Lung (tissue), 12 donors: ENCODE results near the gene ZNF526. TPM values are rescaled to one million over a fixed set of nuclear protein-coding genes. Genes with fewer than 3 reads are reported as not detected.

ENCODE experiments used
- ATAC-seq: fragments of 200-7000 bp; cut with Tn5 transposase; one replicate; pipeline ENCODE4 v1.9.1; 2020; ENCODE audit warnings: moderate number of reproducible peaks; ENCODE audit not compliant: insufficient read depth, low FRiP score
- DNase-seq, 3 donors: peaks; one replicate each; pipeline ENCODE4 v3.0.0-alpha.2; 2013 to 2017
- H3K27ac ChIP-seq, 2 donors: one replicate each; pipeline ENCODE4 v1.5.1; 2013; ENCODE audit warnings: mild to moderate bottlenecking in 2 of 2, moderate library complexity in 2 of 2, control low read depth in 1 of 2, inconsistent platforms in 1 of 2, low read depth in 1 of 2, low read length in 1 of 2
- H3K27me3 ChIP-seq, 3 donors: one replicate each; pipeline ENCODE4 v1.5.1; 2013; ENCODE audit warnings: low read length in 2 of 3; ENCODE audit not compliant: control insufficient read depth in 3 of 3, insufficient read depth in 3 of 3
- H3K36me3 ChIP-seq, 4 donors: one replicate each; pipeline ENCODE4 v1.5.1; 2013; ENCODE audit warnings: low read length in 4 of 4, mild to moderate bottlenecking in 1 of 4, moderate library complexity in 1 of 4; ENCODE audit not compliant: control insufficient read depth in 4 of 4, insufficient read depth in 4 of 4
- H3K4me1 ChIP-seq, 5 donors: one replicate each; pipeline ENCODE4 v1.5.1; 2013; ENCODE audit warnings: low read length in 5 of 5, mild to moderate bottlenecking in 2 of 5, moderate library complexity in 1 of 5; ENCODE audit not compliant: control insufficient read depth in 5 of 5, insufficient read depth in 5 of 5
- H3K4me3 ChIP-seq: one replicate; pipeline ENCODE4 v1.5.1; 2013; ENCODE audit warnings: mild to moderate bottlenecking, control low read depth, moderate library complexity
- H3K9ac ChIP-seq, 2 donors: one replicate each; pipeline ENCODE4 v1.5.1; 2013; ENCODE audit warnings: low read length in 2 of 2, control low read depth in 1 of 2; ENCODE audit not compliant: insufficient read depth in 1 of 2
- H3K9me3 ChIP-seq, 4 donors: one replicate each; pipeline ENCODE4 v1.5.1; 2013; ENCODE audit warnings: low read length in 3 of 4, mild to moderate bottlenecking in 1 of 4, moderate library complexity in 1 of 4; ENCODE audit not compliant: control insufficient read depth in 4 of 4, insufficient read depth in 3 of 4
- CTCF ChIP-seq: IDR thresholded peaks from 2 replicates; pipeline ENCODE4 v1.5.1; 2012; ENCODE audit warnings: mild to moderate bottlenecking; ENCODE audit errors: control extremely low read depth, extremely low read depth
- WGBS, 2 donors: extraction: QIAGEN DNeasy Blood & Tissue Kit; methylation state at CpG; one replicate each; pipeline ENCODE4 v1.1.7; 2013; 5-methylcytosine and 5-hydroxymethylcytosine counted together
- polyA plus RNA-seq, 2 donors: library from polyadenylated mRNA; stranded (reverse); fragments of 200-250 nt; gene quantifications; one replicate each; pipeline ENCODE4 v1.2.1, GENCODE V29; 2013
- total RNA-seq, 2 donors: library from RNA; depleted of rRNA in 1 of 2; stranded (reverse); fragments of >200 nt in 1 of 2; gene quantifications; one replicate each; pipeline ENCODE4 v1.2.1, GENCODE V29; 2014 to 2021
- donor health status: control.
- donor health status: control.
- donor health status: Bipolar disorder and iron deficiency.
- donor health status: healthy.
- donor health status: DM: yes; HTN: yes; CAD: no.

The ZNF526 gene
- total and polyA plus RNA-seq, 4 donors: 4.6 to 14.4 (median 5.4) TPM

GRCh38 chr19:42247640-42248199, 27.6 kb downstream of the ZNF526 start:
- Histone ChIP-seq H3K9me3 (no peaks in the 10 kb centered on the region), H3K9ac (no peak overlapping the region), H3K4me3 (no peak overlapping the region), H3K36me3 (peaks cover 7 to 19% (median 16%) of the 10 kb centered on the region in 4 donors), H3K27me3 (no peaks in the 10 kb centered on the region), H3K27ac (no peak overlapping the region), H3K4me1 (peaks cover 12 to 49% (median 23%) of the 10 kb centered on the region in 5 donors)
- ATAC-seq (no peak), DNase-seq (no peak)
- WGBS, 2 donors: 93% methylated on average over 6 of the region's 6 CpGs
- TF ChIP-seq CTCF: no peak

- DNase-seq (no peak), ATAC-seq (no peak)
- WGBS, 2 donors: 90 to 95% methylated on average over 33 to 41 of the region's 41 CpGs
- Histone ChIP-seq H3K27me3 (no peaks in the 10 kb centered on the region), H3K9me3 (no peaks in the 10 kb centered on the region), H3K9ac (no peak overlapping the region), H3K27ac (no peak overlapping the region), H3K36me3 (peaks cover 7 to 19% (median 16%) of the 10 kb centered on the region in 4 donors), H3K4me3 (no peak overlapping the region), H3K4me1 (peaks cover 12 to 50% (median 25%) of the 10 kb centered on the region in 5 donors)
- no peak for TF ChIP-seq CTCF
Measured at GRCh38 chr19:42248270-42249148, 28.4 kb downstream of the ZNF526 start.

GRCh38 chr19:42249149-42249750, 29.1 kb downstream of the ZNF526 start:
- DNase-seq (no peak), ATAC-seq (no peak)
- no peak overlapping the region for H3K9ac ChIP-seq
- WGBS, 2 donors: 85 to 88% methylated on average over 35 to 36 of the region's 36 CpGs
- H3K27me3 ChIP-seq: no peaks in the 10 kb centered on the region
- H3K9me3 ChIP-seq: no peaks in the 10 kb centered on the region
- peaks cover 7 to 19% (median 16%) of the 10 kb centered on the region in 4 donors for H3K36me3 ChIP-seq
- H3K4me1 ChIP-seq: peaks cover 12 to 43% (median 25%) of the 10 kb centered on the region in 5 donors
- no peak for TF ChIP-seq CTCF
- no peak overlapping the region for H3K4me3 ChIP-seq
- H3K27ac ChIP-seq: no peak overlapping the region
